Effector memory CD8-positive, alpha-beta T cell (primary cell): Measurements from ENCODE around the gene COQ8B.

Experiments used
- ATAC-seq: fragments of 150-1000 bp; cut with Tn5 transposase; replicated peaks from 2 replicates; pipeline ENCODE4 v1.10.0; 2021; ENCODE audit warnings: mild to moderate bottlenecking, moderate library complexity
- DNase-seq, 3 experiments: peaks; one replicate each; pipeline ENCODE4 v3.0.0; 2021
- H3K27ac Mint-ChIP-seq, 2 donors: one replicate each; pipeline ENCODE4 v1.8.0; 2022; ENCODE audit warnings: mild to moderate bottlenecking in 2 of 2, mixed read lengths in 2 of 2, moderate library complexity in 2 of 2
- H3K27me3 Mint-ChIP-seq, 2 donors: one replicate each; pipeline ENCODE4 v1.8.0; 2022; ENCODE audit warnings: mixed read lengths in 2 of 2
- H3K36me3 Mint-ChIP-seq: one replicate; pipeline ENCODE4 v1.8.0; 2022; ENCODE audit warnings: mild to moderate bottlenecking, moderate library complexity, mixed read lengths; ENCODE audit not compliant: insufficient read depth
- H3K4me1 Mint-ChIP-seq, 2 donors: one replicate each; pipeline ENCODE4 v1.8.0; 2022; ENCODE audit warnings: low read depth in 2 of 2, mixed read lengths in 2 of 2
- H3K4me3 Mint-ChIP-seq, 2 donors: one replicate each; pipeline ENCODE4 v1.8.0; 2022; ENCODE audit warnings: mild to moderate bottlenecking in 2 of 2, mixed read lengths in 2 of 2, moderate library complexity in 2 of 2
- H3K9me3 Mint-ChIP-seq, 2 donors: one replicate each; pipeline ENCODE4 v1.8.0; 2022; ENCODE audit warnings: mixed read lengths in 2 of 2

Gene COQ8B

DNA sequence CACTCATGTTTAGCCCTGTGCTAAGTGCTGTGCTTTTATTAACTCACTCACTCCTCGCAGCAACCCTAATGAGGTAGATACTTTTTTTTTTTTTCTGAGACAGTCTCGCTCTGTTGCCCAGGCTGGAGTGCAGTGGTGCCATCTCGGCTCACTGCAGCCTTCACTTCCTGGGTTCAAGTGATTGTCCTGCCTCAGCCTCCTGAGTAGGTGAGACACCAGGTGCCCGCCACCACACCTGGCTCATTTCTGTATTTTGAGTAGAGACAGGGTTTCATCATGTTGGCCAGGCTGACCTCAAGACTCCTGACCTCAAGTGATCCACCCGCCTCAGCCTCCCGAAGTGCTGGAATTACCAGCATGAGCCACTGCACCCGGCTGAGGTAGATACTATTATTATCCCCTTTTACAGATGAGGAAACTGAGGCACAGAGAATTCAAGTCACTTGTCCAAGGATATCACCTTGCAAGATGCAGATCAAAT is 2.8 kb upstream of the COQ8B start:
- H3K9me3 Mint-ChIP-seq = no peaks in the 10 kb centered on the region
- no peak for ATAC-seq
- peaks cover 26% of the 10 kb centered on the region for H3K36me3 Mint-ChIP-seq
- H3K4me3 Mint-ChIP-seq = peak overlapping the region; percentile 77 to 83
- no peaks in the 10 kb centered on the region for H3K27me3 Mint-ChIP-seq
- no peak for DNase-seq
- H3K4me1 Mint-ChIP-seq = peaks cover 53 to 65% of the 10 kb centered on the region in 2 donors
- H3K27ac Mint-ChIP-seq = peak overlapping the region; percentile 10 to 95

DNA sequence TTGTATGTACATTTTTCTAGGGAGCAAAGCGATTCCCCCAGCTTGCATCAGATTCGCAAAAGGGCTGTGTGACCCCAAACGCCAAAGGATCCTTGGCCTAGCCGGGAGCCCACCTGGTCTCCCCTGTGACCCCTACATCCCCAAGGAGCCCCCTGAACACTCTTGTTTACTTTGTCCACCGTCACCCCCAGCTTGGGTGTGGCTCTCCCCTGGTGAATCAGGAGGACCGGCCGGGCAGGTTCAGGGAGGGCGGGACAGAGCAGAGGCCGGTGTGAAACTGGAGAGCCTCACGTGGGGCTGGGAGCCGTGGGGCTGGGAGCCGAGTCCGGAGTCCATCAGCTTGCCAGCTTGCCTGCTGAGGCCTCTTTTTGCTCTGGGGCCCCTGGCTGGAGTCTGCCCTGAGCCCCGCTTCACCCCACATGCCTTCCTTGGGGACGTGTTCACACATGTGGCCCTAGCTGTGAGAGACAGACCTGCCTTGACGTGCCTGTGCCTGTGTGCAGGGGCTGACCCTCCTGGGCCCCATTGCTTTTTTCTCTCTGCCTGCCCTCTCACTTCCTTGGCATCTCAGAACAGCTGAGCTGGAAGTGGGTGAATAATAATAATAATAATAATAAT is 2.2 kb upstream of the COQ8B start:
- Mint-ChIP-seq H3K27ac (peak overlapping the region; percentile 10 to 95), H3K27me3 (no peaks in the 10 kb centered on the region), H3K4me1 (peaks cover 55 to 65% of the 10 kb centered on the region in 2 donors), H3K36me3 (peaks cover 29% of the 10 kb centered on the region), H3K4me3 (peak overlapping the region; percentile 77 to 83), H3K9me3 (no peaks in the 10 kb centered on the region)
- DNase-seq = no peak
- ATAC-seq = no peak

DNA sequence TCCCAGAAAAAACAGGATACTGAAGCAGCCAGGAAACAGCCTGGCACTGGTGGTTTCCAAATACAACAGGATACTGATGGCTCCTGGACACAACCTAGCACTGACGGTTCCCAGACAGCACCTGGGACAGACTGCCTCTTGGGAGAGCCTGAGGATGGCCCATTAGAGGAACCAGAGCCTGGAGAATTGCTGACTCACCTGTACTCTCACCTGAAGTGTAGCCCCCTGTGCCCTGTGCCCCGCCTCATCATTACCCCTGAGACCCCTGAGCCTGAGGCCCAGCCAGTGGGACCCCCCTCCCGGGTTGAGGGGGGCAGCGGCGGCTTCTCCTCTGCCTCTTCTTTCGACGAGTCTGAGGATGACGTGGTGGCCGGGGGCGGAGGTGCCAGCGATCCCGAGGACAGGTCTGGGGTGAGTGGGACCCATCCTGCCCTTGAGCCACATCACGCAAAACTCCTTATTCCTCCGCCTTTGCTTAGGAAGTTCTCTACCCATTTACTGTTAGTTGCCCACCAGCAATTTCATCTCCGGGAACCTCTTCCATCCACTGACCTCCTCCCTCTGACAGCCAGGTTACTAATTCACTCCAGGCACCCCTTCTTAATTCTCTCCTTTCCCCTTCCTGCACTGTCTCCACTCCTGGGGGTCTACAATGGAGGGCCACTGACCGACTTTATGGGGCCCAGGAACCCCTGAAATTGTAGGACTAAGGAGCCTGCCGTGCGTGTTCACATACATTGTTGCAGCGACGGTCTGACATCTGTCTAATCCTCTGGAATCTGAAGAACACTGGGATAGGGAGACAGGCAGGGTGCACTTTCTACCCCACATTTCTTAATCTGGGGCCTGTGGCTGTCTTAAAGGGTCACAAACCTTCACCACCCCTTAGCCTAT is 1.4 kb upstream of the COQ8B start:
- no peaks in the 10 kb centered on the region for H3K9me3 Mint-ChIP-seq
- peak overlapping the region; percentile 77 to 83 for H3K4me3 Mint-ChIP-seq
- peak overlapping the region; percentile 95 to 99 for H3K27ac Mint-ChIP-seq
- peaks cover 57 to 64% of the 10 kb centered on the region in 2 donors for H3K4me1 Mint-ChIP-seq
- DNase-seq (no peak), ATAC-seq (no peak)
- no peaks in the 10 kb centered on the region for H3K27me3 Mint-ChIP-seq
- H3K36me3 Mint-ChIP-seq = peaks cover 29% of the 10 kb centered on the region

DNA sequence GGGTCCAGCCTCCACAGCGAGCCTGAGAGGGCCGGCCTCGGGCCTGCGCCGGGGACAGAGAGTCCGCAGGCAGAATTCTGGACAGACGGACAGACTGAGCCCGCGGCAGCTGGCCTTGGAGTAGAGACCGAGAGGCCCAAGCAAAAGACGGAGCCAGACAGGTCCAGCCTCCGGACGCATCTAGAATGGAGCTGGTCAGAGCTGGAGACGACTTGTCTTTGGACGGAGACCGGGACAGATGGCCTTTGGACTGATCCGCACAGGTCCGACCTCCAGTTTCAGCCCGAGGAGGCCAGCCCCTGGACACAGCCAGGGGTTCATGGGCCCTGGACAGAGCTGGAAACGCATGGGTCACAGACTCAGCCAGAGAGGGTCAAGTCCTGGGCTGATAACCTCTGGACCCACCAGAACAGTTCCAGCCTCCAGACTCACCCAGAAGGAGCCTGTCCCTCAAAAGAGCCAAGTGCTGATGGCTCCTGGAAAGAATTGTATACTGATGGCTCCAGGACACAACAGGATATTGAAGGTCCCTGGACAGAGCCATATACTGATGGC is 716 bp upstream of the COQ8B start:
- no peak for DNase-seq
- Mint-ChIP-seq H3K27ac (peak overlapping the region; percentile 95 to 99), H3K4me3 (peak overlapping the region; percentile 77 to 83), H3K9me3 (no peaks in the 10 kb centered on the region), H3K4me1 (peaks cover 57 to 62% of the 10 kb centered on the region in 2 donors), H3K27me3 (no peaks in the 10 kb centered on the region), H3K36me3 (peaks cover 36% of the 10 kb centered on the region)
- ATAC-seq = no peak

DNA sequence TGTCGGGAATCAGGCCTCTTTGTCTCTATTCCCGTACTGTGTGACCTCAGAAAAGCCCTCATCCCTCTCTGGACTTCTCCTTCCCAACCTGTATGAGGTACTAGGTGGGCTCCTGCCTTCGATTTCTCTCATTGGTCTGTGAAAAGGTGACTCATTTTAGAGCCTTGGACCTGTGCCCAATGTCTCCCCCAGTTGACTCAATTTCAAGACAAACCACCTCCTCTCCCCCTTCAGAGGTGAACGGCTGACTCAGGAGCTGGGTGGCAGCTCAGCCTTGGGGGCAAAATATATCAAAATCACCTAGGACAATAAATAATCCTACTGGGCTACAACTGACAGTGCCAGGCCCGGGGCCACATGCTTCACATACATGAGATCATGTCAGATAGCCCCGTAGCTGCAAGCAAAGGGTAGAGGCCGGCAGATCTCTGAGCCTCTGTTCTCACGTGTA is 630 bp downstream of the COQ8B start:
- DNase-seq = peak; percentile 40 to 51 (median 44)
- ATAC-seq = peak; percentile 1
- Mint-ChIP-seq H3K27me3 (no peaks in the 10 kb centered on the region), H3K36me3 (peaks cover 44% of the 10 kb centered on the region), H3K4me1 (peaks cover 53 to 57% of the 10 kb centered on the region in 2 donors), H3K4me3 (peak overlapping the region; percentile 77 to 83), H3K27ac (peak overlapping the region; percentile 95 to 99), H3K9me3 (no peaks in the 10 kb centered on the region)

DNA sequence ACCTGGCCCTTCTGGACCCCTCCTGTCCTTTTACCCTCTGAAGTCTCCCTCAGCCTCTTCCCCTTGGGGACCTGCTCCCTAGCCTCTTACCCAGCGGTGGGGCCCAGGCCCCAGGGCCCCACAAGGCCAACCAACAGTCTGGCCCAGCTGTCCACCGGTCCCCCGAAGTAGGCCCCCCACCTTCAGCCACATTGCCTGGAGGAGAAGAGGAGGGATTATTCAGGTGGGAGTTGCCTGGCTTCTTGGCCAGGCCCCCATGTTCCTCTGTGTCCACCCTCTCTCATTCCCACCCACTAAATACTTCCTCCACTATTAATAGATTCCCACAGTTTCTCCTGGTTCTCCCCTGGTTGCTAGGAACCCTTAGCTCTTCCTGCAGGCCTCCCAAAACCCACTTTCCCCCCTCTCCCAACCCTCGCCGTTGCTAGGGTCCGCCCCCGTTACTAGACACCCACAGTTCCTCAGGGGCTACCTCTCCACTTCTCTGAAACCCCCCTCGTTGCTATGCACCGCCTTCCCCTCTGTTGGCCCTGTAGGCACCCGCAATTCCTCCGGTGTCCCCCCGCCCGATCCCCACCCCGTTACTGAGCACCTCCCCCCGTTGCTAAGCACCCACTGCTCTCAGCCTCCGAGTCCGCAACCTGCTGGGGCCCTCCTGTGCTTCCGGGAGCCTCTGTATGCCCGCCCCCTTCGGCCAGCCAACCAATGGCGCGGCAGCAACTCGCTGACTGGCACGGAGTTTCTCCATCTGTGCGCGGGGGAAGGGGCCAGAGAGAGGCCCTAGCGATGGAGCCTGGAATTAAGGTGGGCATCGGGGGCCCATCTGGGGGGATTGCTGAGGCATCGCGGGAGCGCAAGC is 2.0 kb downstream of the COQ8B start:
- no peaks in the 10 kb centered on the region for H3K9me3 Mint-ChIP-seq
- H3K4me3 Mint-ChIP-seq = peak overlapping the region; percentile 77 to 83
- no peaks in the 10 kb centered on the region for H3K27me3 Mint-ChIP-seq

DNA sequence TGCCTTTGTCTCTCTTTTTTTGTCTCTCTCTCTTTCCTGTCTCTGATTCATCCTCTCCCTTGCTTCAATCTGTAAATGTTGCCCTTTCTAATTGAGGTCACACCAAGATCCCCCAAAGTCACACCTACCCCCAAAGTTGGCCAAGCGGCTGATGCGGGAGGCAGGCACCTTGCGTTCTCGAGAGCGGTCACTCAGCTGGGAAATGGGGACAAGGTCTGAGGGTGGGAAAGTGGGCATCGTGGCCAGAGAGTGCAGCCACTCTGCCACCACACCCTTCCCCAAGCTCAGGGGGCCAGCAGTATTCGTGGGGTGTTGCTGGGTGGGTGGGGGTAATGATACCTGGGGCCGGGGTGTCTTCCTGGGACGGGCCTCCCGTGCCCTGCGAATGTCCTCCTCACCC is 2.7 kb downstream of the COQ8B start:
- ATAC-seq = no peak
- no peak for DNase-seq
- Mint-ChIP-seq H3K27ac (peak overlapping the region; percentile 95 to 99), H3K36me3 (peaks cover 63% of the 10 kb centered on the region), H3K4me3 (peak overlapping the region; percentile 77 to 83), H3K9me3 (no peaks in the 10 kb centered on the region), H3K4me1 (peaks cover 38 to 41% of the 10 kb centered on the region in 2 donors), H3K27me3 (no peaks in the 10 kb centered on the region)

More for the DNA sequence above, 2.0 kb downstream of the COQ8B start:
- peak overlapping the region; percentile 95 to 99 for H3K27ac Mint-ChIP-seq
- peaks cover 56% of the 10 kb centered on the region for H3K36me3 Mint-ChIP-seq
- ATAC-seq (peak; percentile 67), DNase-seq (peak; percentile 93 to 95 (median 94))
- H3K4me1 Mint-ChIP-seq = peaks cover 40 to 44% of the 10 kb centered on the region in 2 donors

DNA sequence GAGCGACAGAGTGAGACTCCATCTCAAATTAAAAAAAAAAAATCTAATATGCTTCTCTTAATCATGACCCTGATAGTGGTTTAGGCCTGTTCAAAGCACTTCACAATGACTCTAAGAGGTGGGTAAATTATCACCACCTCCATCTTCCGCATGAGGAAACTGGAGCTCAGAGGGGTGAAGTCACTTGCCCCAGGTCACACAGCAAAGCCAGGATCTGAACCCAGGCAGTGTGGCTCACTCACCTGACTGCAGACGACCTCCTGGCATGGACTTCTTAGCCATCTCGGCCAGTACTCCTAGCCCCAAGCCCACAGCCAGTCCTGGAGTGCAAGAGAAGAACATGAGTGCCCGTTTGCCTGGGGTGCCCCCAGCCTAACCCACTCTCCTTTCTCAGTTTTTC is 6.9 kb downstream of the COQ8B start:
- Mint-ChIP-seq H3K27me3 (no peaks in the 10 kb centered on the region), H3K9me3 (no peaks in the 10 kb centered on the region), H3K36me3 (peaks cover 62% of the 10 kb centered on the region), H3K27ac (peak overlapping the region in 1 of 2 donors; percentile 79), H3K4me1 (peaks cover 9 to 17% of the 10 kb centered on the region in 2 donors), H3K4me3 (no peak overlapping the region)
- ATAC-seq (no peak), DNase-seq (no peak)

DNA sequence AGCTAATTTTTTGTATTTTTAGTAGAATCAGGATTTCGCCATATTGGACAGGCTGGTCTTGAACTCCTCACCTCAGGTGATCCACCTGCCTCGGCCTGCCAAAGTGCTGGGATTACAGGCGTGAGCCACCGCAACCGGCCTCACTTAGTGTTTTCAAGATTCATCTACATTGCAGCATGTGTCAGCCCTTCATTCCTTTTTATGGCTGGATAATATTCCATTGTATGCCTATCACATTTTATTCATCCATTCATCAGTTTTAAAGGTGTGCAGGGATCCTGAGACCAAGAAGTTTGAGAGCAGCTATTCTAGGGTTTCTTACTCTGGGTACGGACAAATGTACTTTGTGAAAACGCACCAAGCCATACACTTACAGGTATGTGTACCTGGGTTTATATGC is 9.1 kb downstream of the COQ8B start:
- Mint-ChIP-seq H3K27me3 (no peaks in the 10 kb centered on the region), H3K4me1 (peaks cover 3 to 6% of the 10 kb centered on the region in 2 donors), H3K27ac (no peak overlapping the region), H3K36me3 (peaks cover 57% of the 10 kb centered on the region), H3K4me3 (no peak overlapping the region), H3K9me3 (no peaks in the 10 kb centered on the region)
- ATAC-seq = no peak
- no peak for DNase-seq

DNA sequence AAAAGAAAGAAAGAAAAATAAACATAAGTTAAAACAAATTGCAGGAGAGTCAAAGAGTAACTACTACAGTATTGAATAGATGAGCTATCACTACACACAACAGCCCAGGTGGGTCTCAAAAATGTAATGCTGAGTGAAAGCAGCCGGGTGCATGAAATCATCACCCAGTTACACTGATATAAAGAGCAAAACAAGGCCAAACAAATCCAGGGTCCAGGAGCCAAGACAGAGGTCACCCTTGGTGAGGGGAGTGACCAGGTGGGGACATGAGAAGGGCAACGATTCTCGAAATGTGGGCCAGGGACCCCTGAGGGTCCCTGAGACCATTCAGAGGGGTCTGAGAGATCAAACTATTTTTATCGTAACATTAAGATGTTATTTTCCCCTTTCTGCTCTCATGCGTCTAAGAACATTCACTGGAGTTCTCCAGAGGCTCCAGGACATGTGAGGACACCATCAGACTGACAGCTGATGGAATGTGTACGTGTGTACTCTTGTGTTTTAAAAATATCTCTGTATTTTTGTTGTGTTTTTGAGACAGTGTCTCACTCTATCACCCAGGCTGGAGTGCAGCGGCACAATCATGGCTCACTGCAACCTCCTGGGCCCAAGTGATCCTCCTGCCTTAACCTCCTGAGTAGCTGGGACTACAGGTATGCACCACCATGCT is 10.6 kb downstream of the COQ8B start:
- Mint-ChIP-seq H3K27me3 (no peaks in the 10 kb centered on the region), H3K9me3 (no peaks in the 10 kb centered on the region), H3K4me3 (no peak overlapping the region), H3K27ac (no peak overlapping the region), H3K4me1 (peaks cover 0 to 3% of the 10 kb centered on the region in 2 donors), H3K36me3 (peaks cover 50% of the 10 kb centered on the region)
- no peak for ATAC-seq
- DNase-seq = no peak

DNA sequence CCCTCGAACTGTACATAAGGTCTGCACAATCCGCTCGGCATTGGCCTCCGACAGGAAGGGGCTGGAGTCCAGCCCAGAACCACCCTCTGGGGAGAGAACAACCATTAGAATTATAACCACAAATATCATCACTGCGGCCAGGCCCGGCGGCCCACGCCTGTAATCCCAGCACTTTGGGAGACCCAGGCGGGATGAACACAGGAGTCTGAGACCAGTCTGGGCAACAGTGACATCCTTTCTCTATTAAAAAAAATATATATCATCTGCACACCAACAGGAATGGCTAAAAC is 11.4 kb downstream of the COQ8B start:
- peaks cover 0 to 3% of the 10 kb centered on the region in 2 donors for H3K4me1 Mint-ChIP-seq
- H3K27me3 Mint-ChIP-seq = no peaks in the 10 kb centered on the region
- no peaks in the 10 kb centered on the region for H3K9me3 Mint-ChIP-seq
- peaks cover 43% of the 10 kb centered on the region for H3K36me3 Mint-ChIP-seq
- ATAC-seq (no peak), DNase-seq (no peak)
- H3K4me3 Mint-ChIP-seq = no peak overlapping the region
- no peak overlapping the region for H3K27ac Mint-ChIP-seq

DNA sequence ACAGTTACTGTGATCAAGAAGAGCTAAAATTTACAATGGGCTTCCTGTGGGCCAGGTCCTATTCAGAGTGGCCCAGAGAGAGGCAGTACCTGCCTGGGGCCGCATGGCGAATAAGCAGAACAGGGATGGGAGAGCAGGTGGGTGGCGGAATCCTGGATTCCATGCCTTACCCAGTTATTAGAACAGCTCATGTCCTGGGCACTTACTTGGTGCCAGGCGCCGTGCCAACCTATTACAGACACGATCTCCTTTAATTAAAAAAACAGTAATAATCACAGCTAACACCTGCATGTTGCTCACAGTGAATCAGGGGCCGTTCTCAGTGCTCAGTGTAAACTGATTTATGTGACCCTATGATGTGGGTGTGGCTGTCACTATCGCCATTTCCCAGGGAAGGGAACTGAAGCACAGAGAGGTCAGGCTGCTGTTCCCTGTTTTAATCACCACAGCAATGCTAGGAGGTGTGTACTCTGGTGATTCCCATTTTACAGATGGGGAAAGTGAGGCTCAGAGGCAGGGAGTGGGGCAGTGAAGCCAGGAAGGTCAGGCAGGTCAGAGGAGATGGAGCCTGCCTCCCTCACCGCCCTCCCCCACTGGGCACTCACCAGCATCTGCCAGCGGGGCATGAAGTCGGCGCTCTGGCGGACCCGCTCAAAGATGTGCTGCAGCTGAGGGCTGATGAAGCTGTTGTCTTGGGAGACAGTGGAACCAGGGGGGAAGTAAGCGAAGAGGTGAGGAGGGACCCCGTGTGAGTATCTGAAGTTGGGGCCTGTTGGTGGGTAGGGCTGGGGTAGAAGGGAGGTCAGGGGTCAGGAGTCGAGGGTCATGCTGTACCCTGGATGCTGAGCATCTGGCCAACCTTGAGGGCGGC is 12.0 kb downstream of the COQ8B start:
- no peak for DNase-seq
- H3K9me3 Mint-ChIP-seq = no peaks in the 10 kb centered on the region
- H3K27me3 Mint-ChIP-seq = no peaks in the 10 kb centered on the region
- H3K27ac Mint-ChIP-seq = no peak overlapping the region
- ATAC-seq = no peak
- no peak overlapping the region for H3K4me3 Mint-ChIP-seq
- peaks cover 39% of the 10 kb centered on the region for H3K36me3 Mint-ChIP-seq
- peaks cover 0 to 3% of the 10 kb centered on the region in 2 donors for H3K4me1 Mint-ChIP-seq
